Hematopoietic multipotent progenitor cell treated with erythropoietin and hydrocortisone succinate and interleukin-3 and kit ligand, for 17 days (in vitro differentiated cells): ENCODE measurements around the gene KANK3.
A peak's percentile ranks its signal among the peaks of the same experiment; 100 is the strongest.
"Not testable (repeated sequence)": the region's sequence is repeated elsewhere in the genome, so short reads cannot be mapped to it uniquely, and the experiment has no call there.

ENCODE experiments used
- DNase-seq: peaks from one replicate; pipeline ENCODE4 v3.0.0-alpha.2; 2015; ENCODE audit warnings: low spot score

Gene KANK3

DNA sequence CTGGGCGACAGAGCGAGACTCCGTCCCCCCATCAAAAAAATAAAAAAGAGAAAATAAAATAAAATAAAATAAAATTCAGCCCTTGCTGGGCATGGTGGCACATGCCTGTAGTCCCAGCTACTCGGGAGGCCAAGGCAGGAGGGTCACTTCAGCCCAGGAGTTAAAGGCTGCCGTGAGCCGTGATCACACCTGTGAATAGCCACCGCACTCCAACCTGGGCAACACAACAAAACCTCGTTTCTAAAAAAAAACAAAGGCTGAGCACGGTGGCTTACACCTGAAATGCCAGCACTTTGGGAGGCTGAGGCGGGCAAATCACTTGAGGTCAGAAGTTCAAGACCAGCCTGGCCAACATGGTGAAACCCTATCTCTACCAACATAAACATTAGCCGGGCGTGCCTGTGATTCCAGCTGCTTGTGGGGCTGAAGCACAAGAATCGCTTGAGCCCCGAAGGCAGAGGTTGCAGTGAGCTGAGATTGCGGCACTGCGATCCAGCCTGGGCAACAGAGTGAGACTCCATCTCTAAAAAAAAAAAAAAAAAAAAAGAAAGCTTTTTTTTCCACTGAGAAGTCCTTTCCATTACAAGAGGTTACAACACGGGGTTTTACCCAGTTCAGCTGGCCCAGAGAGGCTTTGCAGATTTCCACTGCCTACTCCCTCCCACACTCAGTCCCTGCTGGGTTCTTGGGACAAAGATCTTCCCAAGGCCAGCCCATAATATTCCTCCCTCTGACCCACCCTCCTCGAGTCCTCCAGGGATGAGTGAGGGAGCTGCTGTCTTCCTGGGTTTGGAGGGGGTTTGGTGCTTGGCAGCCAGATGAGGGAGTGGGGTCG is 27.3 kb upstream of the KANK3 start:
- DNase-seq = no peak

DNA sequence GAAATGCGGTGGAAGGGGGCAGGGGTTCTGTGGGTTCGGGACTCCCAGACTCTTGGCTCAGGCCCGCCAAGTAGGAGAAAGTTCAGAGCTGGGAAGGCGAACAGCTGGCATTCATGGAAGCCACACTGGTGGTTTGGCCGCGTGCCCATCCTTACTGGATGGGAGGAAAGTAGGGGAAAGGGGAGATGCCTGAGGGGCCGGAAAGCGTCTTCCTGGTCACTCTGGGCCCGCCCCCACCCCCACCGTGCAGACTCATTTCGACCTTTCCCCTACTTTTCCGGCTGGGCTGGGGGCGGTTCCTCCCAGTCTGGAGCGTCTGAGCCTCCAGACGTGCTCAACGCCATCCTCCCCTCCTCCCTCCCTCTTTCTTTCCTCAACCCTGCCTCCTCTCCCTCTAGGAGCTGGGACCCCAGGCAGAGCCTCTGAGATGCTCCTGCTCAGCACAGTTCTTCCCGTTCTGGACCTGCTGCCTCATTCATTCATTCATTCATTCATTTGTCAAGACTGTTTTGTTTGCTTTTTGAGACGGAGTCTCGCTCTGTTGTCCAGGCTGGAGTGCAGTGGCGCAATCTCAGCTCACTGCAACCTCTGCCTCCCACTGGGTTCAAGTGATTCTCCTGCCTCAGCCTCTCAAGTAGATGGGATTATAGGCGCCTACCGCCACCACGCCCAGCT is 24.4 kb upstream of the KANK3 start:
- DNase-seq = no peak

DNA sequence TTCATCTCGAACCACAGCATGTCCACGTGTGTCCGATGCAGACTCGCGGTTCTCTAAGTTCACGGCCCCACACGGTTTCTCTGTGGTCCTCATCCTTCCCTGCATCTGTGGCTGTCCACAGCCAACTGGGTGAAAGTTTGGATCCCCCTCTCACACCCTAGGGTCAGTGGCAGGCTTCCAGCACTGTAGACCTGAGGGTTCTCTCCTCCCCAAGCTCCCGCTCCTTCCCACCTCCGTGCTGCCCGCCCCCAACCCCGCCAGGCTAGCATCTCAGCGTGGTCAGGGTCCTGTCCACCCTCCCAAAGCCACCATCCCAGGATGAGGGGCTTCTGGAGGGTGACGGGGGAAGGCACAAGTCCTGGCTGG is 23.9 kb upstream of the KANK3 start:
- DNase-seq = no peak

DNA sequence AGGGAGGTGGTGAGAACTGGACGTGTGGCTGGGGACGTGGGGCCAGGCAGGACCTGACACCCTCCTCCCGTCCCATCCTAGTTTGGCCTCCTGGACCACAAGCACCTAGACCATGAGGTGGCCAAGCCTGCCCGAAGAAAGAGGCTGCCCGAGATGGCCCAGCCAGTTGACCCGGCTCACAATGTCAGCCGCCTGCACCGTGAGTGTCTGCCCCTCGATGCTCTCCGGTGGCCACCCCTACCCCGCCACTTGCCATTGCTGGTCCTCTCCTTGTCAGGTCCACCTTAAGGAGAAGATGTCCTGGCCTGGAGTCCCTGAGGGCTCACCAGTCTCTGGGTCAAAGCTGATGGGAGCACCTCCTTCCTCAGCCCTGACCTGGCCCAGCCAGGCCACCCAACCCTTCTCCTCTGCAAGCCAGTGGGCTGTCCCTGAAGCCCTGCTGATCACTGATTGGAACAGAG is 23.1 kb upstream of the KANK3 start:
- no peak for DNase-seq

DNA sequence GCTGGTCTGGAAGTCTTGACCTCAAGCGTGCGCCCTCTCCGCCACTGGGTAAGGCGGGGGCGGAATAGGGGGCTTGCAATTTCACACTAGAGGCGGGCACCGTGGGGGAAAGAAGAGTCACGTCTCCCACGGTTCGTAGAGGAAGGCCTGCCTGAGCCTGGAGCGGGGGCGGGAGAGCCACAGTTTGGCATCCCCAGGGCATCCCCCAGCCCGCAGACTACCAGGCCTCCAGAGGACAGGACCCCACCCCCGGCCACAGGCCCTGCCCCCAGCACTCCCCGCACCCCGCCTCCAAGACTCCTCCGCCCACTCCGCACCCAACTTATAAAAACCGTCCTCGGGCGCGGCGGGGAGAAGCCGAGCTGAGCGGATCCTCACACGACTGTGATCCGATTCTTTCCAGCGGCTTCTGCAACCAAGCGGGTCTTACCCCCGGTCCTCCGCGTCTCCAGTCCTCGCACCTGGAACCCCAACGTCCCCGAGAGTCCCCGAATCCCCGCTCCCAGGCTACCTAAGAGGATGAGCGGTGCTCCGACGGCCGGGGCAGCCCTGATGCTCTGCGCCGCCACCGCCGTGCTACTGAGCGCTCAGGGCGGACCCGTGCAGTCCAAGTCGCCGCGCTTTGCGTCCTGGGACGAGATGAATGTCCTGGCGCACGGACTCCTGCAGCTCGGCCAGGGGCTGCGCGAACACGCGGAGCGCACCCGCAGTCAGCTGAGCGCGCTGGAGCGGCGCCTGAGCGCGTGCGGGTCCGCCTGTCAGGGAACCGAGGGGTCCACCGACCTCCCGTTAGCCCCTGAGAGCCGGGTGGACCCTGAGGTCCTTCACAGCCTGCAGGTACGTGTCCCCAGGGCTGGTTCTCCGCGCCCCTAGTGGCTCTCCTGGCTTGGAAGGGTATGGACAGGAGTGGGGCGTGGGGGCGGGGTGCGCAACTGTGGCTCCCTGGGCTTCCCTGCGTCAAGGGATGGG is 21.0 kb upstream of the KANK3 start, which contains the start of gene ANGPTL4:
TSS of gene ANGPTL4 (plus strand) at position 353 of the 969 bp plus-strand sequence. CDS start at position 520, 167 bp downstream.
- DNase-seq = no peak

DNA sequence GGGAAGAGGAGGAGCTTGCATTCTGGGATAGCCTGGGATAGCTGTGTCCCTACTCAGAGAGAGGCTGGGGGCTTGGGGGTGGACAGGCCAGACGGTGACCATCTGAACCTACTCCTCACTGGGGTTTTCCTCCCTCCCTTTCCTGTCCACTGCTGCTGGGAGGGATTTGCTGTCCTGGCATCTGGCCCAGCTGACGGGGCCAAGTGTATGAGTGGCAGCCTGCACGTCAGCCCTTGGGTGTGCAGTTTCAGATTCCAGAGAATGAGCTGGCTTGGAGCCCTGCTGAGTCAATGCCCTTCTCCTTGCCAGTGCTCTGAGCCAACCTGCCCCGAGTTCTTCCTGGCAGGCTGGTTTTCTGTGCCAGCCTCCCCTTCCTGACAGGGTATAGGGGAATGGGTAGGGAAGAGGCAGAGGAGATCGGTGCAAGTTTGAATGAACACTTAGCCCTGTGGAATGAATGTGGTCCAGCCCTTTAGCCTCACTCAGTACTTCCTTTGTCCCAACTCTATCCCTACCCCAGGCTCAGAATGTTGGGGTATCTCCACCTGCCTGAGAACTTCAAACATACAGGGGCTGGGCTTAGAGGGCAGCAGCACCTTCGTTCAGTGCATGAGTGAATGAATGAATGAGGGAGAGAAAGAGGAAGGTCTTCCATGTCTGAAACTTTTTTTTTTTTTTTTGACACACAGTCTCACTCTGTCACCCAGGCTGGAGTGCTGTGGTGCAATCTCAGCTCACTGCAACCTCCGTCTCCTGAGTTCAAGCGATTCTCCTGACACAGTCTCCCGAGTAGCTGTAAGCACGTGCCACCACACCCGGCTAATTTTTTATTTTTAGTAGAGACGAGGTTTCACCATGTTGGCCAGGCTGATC is 19.1 kb upstream of the KANK3 start:
- DNase-seq = peak; percentile 65

DNA sequence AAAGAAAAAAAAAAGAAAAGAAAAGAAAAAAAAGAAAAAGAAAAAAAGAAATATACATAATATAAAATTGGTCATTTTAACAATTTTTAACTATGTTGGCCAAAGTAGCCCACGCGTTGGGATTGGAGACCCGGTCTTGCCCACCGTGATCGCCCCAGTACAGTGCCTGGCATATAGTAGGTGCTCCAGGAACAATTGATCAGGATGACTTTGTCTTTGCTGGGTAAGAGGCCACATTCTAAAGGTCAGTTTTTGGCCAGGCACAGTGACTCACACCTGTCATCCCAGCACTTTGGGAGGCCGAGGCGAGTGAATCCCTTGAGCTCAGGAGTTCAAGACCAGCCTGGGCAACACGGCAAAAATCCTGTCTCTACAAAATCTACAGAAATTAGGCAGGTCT is 17.1 kb upstream of the KANK3 start:
- DNase-seq = no peak

DNA sequence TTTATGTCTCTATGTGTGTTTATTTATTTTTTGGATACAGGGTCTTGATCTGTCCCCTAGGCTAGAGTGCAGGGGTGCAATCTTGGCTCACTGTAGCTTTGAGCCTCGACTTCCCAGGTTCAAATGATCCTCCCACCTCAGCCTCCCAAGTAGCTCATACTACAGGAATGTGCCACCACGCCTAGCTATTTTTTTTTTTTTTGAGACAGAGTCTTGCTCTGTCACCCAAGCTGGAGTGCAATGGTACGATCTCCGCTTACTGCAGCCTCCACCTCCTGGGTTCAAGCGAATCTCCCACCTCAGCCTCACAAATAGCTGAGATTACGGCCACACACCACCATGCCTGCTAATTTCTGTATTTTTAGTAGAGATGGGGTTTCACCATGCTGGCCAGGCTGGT is 15.9 kb upstream of the KANK3 start:
- no peak for DNase-seq

DNA sequence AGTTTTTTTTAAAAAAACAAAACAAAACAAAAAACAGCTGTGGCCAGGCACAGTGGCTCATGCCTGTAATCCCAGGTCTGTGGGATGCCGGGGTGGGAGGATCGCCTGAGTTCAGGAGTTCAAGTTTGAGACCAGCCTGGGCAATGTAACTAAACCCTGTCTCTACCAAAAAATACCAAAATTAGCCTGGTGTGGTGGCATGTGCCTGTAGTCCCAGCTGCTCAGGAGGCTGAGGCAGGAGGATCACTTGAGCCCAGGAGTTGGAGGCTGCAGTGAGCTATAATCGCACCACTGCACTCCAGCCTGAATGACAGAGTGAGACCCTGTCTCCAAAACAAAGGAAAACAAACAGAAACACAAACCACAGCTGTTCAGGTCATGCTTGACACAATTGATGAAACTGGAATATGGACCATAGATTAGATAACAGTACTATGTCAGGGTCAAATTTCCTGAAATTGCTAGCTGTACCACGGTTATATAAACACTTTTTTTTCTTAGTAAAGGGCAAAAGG is 14.0 kb upstream of the KANK3 start:
- no peak for DNase-seq

DNA sequence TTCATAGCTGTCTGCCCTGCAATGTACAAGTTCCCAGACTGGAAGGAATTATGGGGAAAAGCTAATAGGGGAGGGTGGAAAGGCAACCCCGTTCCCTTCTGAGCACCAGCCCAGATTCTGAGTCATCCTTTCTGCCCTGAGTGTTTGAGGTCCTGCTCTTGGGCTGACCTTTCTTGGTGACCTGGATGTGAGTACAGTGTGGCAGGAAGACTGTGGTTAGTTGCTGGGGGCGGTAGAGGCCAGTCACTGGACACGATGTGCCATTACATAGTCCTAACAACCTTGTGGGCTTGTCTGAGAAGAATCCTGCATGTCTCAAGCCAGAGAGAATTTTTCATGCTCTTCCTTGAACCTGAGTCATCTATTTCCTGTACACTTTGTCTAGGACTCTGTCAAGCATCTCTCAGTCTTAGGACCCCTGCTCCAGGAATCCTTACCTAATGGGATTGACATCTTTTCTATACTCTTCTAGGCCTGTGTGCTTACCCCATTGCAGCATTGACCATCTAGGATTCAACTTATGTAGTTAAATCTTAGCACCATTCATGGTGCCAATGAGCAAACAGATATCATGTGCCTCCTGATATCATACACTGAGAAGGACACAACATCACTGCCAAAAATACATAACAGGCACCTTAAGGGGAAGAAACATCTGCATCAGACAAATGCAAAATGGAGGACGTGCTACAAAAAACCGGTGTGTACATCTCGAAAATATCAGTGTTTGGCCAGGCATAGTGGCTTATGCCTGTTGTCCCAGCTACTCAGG is 12.8 kb upstream of the KANK3 start:
- DNase-seq = no peak

DNA sequence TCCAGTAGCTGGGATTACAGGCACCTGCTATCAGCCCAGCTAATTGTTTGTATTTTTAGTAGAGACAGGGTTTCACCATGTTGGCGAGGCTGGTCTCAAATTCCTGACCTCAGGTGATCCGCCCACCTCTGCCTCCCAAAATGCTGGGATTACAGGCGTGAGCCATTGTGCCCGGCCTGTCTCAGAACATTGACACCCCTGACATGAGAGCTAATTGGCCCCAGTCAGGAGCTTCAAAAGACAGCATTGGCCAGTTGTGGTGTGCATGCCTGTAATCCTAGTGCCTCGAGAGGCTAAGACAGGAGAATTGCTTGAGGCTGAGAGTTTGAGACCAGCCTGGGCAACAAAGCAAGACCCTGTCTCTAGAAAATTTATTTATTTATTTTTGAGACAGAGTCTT is 9.8 kb upstream of the KANK3 start:
- DNase-seq = not testable (repeated sequence)

DNA sequence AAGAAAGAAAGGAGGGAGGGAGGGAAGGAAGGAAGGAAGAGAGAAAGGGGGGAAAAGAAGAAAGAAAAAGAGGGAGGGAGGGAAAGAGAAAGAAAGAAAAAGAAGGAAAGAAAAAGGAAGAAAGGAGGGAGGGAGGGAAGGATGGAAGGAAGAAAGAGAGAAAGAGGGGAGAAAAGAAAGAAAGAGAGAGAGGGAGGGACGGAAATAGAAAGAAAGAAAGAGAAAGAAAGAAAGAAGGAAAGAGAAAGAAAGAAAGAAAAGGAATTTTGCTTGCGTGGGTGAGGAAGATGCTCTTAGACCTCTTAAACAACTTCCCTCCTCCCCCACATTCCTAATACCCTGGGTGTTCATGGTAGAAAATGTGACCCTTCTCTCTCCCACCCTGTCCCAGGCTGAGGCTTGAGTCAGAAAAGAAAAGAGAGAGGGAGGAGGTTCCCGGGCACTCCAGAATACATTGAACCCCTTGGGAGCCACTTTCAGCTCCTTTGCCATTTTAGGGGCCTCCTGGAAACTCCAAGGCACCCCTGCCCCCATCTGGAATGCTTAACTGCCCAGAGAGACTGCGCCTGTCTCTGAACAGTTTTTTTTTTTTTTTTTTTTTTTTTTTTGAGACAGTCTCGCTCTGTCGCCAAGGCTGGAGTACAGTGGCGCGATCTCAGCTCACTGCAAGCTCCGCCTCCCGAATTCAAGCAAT is 9.2 kb upstream of the KANK3 start:
- DNase-seq = no peak

DNA sequence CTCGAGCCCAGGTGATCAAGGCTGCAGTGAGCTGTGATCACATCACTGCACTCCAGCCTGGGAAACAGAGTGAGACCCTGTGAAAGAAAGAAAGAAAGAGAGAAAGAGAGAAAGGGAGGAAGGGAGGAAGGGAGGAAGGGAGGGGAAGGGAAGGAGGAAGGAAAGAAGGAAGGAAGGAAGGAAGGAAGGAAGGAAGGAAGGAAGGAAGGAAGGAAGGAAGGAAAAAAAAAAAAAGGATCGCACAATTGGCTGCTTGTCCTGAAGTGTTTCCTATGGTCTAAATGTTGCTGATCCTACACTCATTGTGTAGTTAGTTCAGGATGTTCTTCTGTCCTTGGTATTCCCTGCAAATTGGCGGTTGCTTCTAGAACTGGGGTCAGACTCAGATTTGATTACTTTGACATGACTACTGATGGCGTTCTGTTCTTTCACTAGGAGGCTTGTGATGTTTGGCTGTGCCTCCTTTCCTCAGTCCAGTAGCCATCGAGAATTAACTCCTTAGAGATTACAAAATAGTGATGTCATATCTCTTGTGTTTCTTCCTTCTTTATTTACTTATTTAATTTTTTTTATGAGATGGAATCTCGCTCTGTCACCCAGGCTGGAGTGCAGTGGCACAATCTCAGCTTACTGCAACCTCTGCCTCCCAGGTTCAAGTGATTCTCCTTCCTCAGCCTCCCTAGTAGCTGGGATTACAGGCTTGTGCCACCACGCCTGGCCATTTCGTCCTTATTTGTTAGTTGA is 6.7 kb upstream of the KANK3 start:
- not testable (repeated sequence) for DNase-seq

DNA sequence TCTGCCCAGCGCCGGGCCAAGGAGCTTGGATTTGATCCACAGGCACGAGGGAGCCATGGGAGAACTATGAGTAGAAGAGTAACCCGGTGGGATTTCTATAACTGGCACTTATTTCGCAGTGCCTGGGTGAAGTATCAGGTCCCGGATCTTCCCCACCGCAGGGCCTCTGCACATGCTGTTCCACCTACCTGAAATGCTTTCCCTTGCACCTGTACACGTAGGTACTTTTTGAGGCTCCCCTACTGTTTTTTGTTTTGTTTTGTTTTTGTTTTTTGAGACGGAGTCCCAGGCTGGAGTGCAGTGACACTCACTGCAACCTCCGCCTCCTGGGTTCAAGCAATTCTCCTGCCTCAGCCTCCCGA is 402 bp upstream of the KANK3 start:
- no peak for DNase-seq

DNA sequence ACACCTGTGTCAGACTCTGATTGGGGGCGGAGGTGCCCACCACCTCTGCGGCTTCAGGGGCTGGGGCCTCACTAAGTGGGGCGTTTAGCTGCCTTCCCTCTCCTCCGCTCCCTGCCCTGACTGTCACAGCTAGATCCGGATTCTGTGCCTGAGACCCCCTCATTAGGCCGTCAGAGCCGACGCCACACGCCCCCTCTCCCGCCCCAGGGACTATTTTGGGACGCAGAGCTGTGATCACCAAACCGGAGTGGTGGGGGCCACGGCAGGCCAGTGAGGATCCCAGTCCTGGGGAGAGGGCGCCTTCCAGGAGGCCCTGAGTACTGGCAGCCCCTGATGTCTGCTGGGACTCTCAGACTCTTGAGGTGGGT is 762 bp downstream of the KANK3 start:
- DNase-seq = no peak

DNA sequence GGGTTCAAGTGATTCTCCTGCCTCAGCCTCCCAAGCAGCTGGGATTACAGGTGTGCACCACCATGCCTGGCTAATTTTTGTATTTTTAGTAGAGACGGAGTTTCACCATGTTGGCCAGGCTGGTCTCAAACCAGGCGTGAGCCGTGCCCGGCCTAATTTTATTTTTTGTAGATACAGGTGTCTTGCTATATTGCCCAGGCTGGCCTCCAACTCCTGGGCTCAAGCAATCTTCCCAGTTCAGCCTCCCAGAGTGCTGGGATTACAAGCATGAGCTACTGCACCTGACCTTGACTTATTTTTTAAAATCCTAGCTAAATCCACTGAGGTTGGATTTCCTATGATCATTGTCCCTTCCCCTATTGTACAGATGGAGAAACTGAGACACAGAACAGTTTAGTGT is 1.6 kb downstream of the KANK3 start:
- DNase-seq = not testable (repeated sequence)

DNA sequence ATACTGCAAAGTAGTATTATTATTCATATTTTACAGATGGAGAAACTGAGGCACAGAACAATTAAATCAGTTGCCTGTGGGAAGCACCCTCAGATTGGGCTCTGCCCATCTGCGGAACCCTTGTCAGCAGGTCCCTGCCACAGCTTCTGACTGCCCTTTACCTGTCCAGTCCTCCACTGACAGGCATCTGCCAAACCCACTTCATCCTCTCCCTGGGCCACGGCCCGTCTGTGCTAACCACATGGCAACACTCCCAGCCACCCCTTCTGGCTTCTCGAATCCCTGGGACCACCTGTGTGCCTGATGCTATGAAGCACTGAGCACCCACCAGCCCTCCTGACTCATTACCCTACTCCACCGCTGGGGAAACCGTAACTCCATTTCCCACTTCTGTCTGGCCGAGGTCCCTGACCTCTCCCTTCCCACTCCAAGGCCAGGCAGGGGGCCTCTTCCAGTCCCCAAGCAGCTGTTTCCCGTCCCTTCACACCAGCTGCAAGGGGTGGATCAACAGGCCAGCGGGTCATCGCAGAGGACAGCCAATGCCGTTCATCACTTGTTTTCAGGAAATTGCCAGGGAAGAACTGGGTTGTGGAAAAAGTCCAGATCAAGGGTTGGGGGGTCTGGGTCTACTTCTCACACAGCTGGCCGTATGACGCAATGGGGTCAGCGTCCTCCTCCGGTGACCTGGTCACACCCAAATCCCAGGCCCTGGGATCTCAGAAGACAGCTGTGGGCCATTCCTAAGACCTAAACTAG is 2.5 kb downstream of the KANK3 start:
- DNase-seq = no peak

DNA sequence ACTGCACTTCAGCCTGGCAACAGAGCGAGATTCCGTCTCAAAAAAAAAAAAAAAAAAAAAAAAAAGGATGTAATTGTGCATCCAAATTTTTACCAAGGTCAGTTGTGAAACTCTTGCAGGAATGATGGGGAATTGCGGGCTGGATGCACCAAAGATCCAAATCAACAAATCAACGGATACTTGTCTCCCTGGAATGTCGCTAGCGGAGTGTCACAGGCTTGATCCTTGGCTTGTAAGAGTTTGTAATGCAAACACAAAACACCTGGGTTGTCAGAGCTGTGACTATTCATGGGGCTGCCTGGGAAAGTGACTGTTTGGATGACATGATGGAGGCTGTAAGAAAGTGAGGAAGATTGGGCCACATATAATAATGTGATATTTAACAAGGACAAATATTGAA is 4.2 kb downstream of the KANK3 start:
- DNase-seq = no peak
